Left renal pelvis (tissue), 4 donors: ENCODE results near the gene CTDSP1. TPM values are rescaled to one million over a fixed set of nuclear protein-coding genes. Genes with fewer than 3 reads are reported as not detected.

ENCODE experiments used
- DNase-seq, 4 donors: peaks; one replicate each; pipeline ENCODE4 v3.0.0-alpha.2; 2013; ENCODE audit warnings: low read depth in 4 of 4, low spot score in 3 of 4
- polyA plus RNA-seq, 4 donors: library from polyadenylated mRNA; unstranded; fragments of 120-200 nt; gene quantifications; one replicate each; pipeline ENCODE4 v1.2.1, GENCODE V29; 2013; ENCODE audit not compliant: insufficient read length in 4 of 4

The CTDSP1 gene
- polyA plus RNA-seq, 4 donors: 131 to 162 (median 132) TPM

GRCh38 chr2:218382785-218383184 is 16.9 kb upstream of the CTDSP1 start:
- DNase-seq: no peak

DNA sequence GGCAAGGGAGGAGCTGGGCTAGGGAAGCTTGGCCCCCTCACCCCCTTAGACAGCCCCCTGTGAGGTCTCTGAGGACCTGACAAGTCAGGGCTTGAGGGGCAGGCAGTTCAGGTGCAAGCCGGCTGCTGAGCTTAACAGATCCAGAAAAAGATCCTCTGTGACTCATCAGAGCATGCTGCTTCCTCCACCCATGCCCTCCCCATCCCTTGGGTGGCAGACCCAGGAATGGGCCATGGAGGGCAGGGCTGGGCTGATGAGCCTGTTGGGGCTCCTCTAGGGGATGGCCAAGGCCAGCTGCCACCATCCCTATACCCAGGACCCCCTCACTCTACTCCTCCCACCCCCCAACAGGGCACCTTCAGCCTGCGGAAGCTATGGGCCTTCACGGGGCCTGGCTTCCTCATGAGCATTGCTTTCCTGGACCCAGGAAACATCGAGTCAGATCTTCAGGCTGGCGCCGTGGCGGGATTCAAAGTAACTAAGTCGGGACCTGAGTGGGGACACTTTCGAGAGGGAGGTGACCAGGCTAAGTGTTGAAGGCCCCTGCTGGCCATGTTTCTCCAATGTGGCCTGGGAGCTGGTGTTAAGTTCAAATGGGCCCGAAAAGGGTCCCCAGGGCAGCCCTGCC is 15.7 kb upstream of the CTDSP1 start:
- DNase-seq: no peak

DNA sequence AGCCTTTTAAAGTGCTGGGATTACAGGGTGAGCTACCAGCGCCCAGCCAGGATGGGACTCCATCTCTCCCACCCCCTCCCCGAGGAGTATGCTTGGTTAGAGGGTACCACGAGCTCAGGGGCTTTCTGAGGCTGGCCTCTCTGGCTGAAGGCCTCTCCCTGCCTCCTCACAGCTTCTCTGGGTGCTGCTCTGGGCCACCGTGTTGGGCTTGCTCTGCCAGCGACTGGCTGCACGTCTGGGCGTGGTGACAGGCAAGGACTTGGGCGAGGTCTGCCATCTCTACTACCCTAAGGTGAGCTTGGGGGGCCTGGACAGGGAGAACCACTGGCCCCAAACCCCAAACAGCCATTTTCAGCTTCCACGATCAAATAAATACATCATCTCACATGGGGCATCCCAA is 14.7 kb upstream of the CTDSP1 start:
- DNase-seq: no peak

DNA sequence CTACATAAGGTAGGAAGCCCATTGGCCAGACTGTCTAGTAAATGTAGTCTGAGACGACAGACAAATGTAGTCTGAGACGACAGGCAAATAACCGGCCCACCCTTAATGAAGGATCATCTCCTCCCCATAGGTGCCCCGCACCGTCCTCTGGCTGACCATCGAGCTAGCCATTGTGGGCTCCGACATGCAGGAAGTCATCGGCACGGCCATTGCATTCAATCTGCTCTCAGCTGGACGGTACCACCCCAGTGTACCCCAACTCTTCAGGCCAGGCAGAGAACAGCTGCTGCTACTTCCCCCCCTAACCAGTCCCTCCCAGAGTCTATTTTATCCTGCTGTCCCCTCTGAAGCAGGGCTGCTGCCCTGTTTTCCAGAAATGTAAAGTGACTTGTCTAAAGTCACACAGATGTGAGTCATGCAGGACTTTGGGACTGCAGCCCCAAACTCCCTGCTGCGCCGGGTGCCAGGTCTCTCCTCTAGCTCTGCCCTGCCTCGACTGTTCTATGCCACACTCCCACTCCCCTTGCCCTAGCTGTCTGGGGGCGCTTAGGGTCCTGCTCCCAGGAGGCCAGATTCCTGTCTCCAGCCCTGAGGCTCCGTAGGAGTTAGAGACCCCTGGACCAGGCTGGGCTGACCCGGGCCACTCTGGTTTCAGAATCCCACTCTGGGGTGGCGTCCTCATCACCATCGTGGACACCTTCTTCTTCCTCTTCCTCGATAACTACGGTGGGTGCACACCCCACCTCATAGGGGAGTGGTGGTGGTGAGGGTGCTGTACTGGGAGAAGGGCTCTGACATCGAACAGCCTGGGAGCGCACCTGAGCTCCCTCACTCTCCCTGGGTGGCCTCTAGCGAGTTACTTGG is 12.9 kb upstream of the CTDSP1 start:
- DNase-seq: no peak

DNA sequence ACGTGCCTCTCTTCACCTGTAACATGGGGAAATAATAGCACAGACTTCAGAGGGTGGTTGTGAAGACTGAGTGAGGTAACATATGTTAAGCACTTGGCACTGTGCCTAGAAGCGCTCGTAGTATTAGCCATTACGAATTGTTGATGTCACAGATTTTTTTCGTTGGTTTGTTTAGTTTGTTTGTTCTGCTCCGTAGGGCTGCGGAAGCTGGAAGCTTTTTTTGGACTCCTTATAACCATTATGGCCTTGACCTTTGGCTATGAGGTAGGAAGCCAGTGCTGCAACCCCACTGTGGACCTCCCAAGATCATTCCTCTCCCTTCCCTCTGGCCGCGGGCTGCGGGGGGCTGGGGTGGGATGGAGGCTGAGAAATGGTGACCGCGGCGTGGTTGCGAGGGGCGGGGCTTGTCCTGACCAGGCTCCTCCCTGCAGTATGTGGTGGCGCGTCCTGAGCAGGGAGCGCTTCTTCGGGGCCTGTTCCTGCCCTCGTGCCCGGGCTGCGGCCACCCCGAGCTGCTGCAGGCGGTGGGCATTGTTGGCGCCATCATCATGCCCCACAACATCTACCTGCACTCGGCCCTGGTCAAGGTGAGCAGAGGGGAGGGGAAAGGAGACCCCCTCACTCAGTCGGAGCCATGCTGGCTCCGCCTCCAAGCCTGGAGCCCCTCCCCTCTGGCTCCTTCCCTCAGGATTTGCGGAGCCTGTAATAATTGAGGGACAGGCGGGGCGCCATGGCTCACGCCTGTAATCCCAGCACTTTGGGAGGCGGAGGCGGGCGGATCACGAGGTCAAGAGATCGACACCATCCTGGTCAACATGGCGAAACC is 12.1 kb upstream of the CTDSP1 start:
- DNase-seq: no peak

- DNase-seq: no peak
Observed at GRCh38 chr2:218389333-218390150, 10.1 kb upstream of the CTDSP1 start.

DNA sequence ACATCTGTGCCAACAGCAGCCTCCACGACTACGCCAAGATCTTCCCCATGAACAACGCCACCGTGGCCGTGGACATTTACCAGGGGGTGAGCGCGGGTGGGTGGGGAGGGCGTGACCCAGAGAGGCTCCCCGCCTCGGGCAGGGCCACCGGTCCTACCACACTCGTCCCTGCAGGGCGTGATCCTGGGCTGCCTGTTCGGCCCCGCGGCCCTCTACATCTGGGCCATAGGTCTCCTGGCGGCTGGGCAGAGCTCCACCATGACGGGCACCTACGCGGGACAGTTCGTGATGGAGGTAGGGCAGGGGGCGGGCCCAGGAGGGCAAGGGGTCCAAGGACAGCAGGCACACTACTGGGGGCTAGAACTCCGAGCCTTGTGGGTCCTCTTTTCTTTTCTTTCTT is 8.5 kb upstream of the CTDSP1 start:
- DNase-seq: no peak

DNA sequence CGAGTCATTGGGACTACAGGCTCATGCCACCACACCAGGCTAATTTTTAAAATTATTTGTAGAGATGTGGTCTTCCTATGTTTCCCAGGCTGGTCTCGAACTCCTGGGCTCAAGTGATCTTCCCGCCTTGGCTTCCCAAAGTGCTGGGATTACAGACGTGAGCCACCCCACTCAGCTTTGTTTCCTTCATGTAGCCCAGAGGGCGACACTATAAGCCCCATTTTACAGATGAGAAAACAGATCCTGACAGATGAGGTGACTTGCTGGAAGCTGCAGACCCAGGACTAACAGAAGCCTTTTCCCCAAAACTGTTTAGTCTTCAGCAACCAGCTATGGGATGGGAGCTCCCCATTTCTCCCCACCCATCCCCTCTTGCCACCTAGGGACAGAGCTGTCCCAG is 7.2 kb upstream of the CTDSP1 start:
- DNase-seq: no peak

GRCh38 chr2:218392891-218393462 is 6.7 kb upstream of the CTDSP1 start:
- DNase-seq: no peak

- DNase-seq: no peak
Observed at GRCh38 chr2:218393750-218394290, 5.8 kb upstream of the CTDSP1 start.

DNA sequence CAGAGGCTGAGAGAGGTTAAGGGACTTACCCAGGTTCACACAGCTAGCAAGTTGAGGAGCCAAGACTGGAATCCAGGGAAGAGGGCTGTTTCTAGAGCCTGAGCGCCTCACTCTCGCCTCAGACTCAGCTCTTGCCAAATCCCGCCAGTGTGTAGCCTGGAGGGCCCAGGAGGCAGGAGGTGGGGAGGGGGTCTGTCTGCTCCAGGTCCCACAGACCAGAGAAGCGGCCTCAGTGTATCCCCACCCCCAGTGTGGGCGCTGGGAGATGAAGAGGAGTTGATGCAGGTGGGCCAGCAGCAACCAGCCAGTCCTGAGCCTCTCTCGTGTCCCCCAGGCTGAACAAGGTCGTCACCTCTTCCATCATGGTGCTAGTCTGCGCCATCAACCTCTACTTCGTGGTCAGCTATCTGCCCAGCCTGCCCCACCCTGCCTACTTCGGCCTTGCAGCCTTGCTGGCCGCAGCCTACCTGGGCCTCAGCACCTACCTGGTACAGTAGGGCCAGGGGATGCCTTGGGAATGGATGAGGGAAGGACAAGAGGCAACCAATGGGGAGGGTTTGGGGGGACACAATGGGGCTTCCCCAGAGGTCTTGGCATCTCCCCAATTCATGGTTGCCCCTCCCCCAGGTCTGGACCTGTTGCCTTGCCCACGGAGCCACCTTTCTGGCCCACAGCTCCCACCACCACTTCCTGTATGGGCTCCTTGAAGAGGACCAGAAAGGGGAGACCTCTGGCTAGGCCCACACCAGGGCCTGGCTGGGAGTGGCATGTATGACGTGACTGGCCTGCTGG is 5.2 kb upstream of the CTDSP1 start:
- no peak for DNase-seq

- DNase-seq: no peak
Observed at GRCh38 chr2:218395090-218395444, 4.6 kb upstream of the CTDSP1 start.

GRCh38 chr2:218395456-218395825 is 4.2 kb upstream of the CTDSP1 start:
- DNase-seq: no peak

- peak; percentile 94 to 96 (median 94) for DNase-seq
Observed at GRCh38 chr2:218395826-218396687, 3.6 kb upstream of the CTDSP1 start.

GRCh38 chr2:218396688-218397462 is 2.8 kb upstream of the CTDSP1 start:
- DNase-seq: no peak

GRCh38 chr2:218397463-218397819 is 2.2 kb upstream of the CTDSP1 start:
- DNase-seq: no peak

- DNase-seq: no peak
Observed at GRCh38 chr2:218397820-218398436, 1.7 kb upstream of the CTDSP1 start.
